ENCODE results near the gene OR2J1. TPM values are rescaled to one million over a fixed set of nuclear protein-coding genes. Genes with fewer than 3 reads are reported as not detected.

OR2J1 gene
- total RNA-seq = not detected

- Histone ChIP-seq H3K27me3 (no peaks in the 10 kb centered on the region), H3K9ac (ENCODE audit: low read depth in 2 of 2, low read length in 2 of 2) (no peak within 1 kb of the TSS), H3K4me1 (no peaks in the 10 kb centered on the region), H3K9me3 (no peaks in the 10 kb centered on the region), H3K36me3 (no peaks in the 10 kb centered on the region), H3K27ac (no peak within 1 kb of the TSS), H3K4me3 (no peak within 1 kb of the TSS)
- no peak for TF ChIP-seq CTCF (IDR thresholded peaks at IDR 0.05)
- no peak for DNase-seq
- intact Hi-C loops (cut with DNase I) = no loop called here
Observed at GRCh38 chr6:29099190-29099589, at the start of gene OR2J1. Gene OR2J1, plus strand, starts transcription at chr6:29099490. Its CDS starts 1,453 bp downstream, at chr6:29100943.

- H3K4me1 ChIP-seq = no peaks in the 10 kb centered on the region
- no peak for DNase-seq
- H3K27ac ChIP-seq = no peak overlapping the region
- no peak overlapping the region for H3K9ac ChIP-seq (ENCODE audit: low read depth in 2 of 2, low read length in 2 of 2)
- H3K9me3 ChIP-seq = no peaks in the 10 kb centered on the region
- TF ChIP-seq CTCF (IDR thresholded peaks at IDR 0.05) = no peak
- H3K36me3 ChIP-seq = no peaks in the 10 kb centered on the region
- no peaks in the 10 kb centered on the region for H3K27me3 ChIP-seq
- H3K4me3 ChIP-seq = no peak overlapping the region
- intact Hi-C loops (cut with DNase I) = no loop called here
Observed at GRCh38 chr6:29051680-29052079, 47.6 kb upstream of the OR2J1 start.

- Histone ChIP-seq H3K9ac (ENCODE audit: low read depth in 2 of 2, low read length in 2 of 2) (no peak overlapping the region), H3K4me3 (no peak overlapping the region), H3K4me1 (no peaks in the 10 kb centered on the region), H3K27ac (no peak overlapping the region), H3K9me3 (no peaks in the 10 kb centered on the region), H3K36me3 (no peaks in the 10 kb centered on the region), H3K27me3 (no peaks in the 10 kb centered on the region)
- intact Hi-C loops (cut with DNase I) = no loop called here
- peak; percentile 39 for TF ChIP-seq CTCF (IDR thresholded peaks at IDR 0.05)
- DNase-seq = peak; percentile 20
Observed at GRCh38 chr6:29071831-29072723, 27.2 kb upstream of the OR2J1 start.

- no peaks in the 10 kb centered on the region for H3K4me1 ChIP-seq
- no peaks in the 10 kb centered on the region for H3K9me3 ChIP-seq
- no peaks in the 10 kb centered on the region for H3K36me3 ChIP-seq
- no peak overlapping the region for H3K9ac ChIP-seq (ENCODE audit: low read depth in 2 of 2, low read length in 2 of 2)
- no peak overlapping the region for H3K27ac ChIP-seq
- H3K4me3 ChIP-seq = no peak overlapping the region
- TF ChIP-seq CTCF (IDR thresholded peaks at IDR 0.05) = no peak
- no peaks in the 10 kb centered on the region for H3K27me3 ChIP-seq
- intact Hi-C loops (cut with DNase I) = no loop called here
- no peak for DNase-seq
Observed at GRCh38 chr6:29079203-29079602, 20.1 kb upstream of the OR2J1 start.

- intact Hi-C loops (cut with DNase I) = no loop called here
- no peak for DNase-seq
- Histone ChIP-seq H3K4me1 (no peaks in the 10 kb centered on the region), H3K9me3 (no peaks in the 10 kb centered on the region), H3K27ac (no peak overlapping the region), H3K4me3 (no peak overlapping the region), H3K9ac (ENCODE audit: low read depth in 2 of 2, low read length in 2 of 2) (no peak overlapping the region), H3K27me3 (no peaks in the 10 kb centered on the region), H3K36me3 (no peaks in the 10 kb centered on the region)
- no peak for TF ChIP-seq CTCF (IDR thresholded peaks at IDR 0.05)
Observed at GRCh38 chr6:29081312-29081711, 18.0 kb upstream of the OR2J1 start.

Measured in colonic mucosa (tissue), 4 donors.